Eye (tissue), 1 donor: ENCODE results near the gene NEURL1.
"Not testable (repeated sequence)": the region's sequence is repeated elsewhere in the genome, so short reads cannot be mapped to it uniquely, and the experiment has no call there.

Source experiments
- DNase-seq: peaks from one replicate; pipeline ENCODE4 v3.0.0-alpha.2; 2015

NEURL1 gene

DNA sequence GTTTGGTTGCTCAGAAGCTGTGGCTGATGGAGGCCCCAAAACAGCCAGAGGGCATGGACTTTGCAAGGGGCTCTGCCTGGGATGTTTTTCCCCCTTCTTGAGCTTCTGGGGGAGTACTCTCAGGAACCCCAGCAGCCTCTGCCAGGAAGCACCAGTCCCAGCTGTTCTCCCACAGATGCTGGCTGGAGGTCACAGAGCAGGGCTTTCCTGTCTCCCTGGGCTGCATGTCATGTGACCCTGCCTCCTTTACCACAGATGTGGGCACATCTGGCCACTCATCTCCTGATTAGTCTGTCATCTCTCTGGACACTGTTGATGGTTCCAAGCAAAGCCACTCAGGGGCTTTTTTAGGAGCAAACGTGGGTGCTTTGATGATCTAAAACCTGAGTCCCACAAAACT lies 136.7 kb downstream of the NEURL1 start:
- DNase-seq, result no peak

DNA sequence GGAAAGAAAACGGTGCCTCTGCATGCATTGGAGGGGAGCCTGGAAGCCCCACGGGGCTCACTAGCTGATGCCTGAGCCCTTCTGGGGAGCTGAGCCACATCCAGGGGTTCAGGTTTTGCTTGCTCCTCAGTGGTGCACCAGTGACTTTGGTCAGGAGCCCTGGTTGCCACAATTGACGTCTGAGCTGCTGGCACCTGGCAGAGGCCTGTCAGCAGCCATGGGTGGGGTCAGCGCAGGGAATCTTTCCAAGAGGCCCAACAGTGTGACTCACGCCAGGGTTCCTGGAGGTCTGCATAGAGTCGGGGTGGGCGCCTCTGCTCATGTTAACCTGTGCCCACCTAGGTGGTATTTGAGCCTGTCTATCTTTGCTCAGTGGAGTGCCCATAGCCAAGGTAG lies 138.7 kb downstream of the NEURL1 start:
- no peak for DNase-seq

DNA sequence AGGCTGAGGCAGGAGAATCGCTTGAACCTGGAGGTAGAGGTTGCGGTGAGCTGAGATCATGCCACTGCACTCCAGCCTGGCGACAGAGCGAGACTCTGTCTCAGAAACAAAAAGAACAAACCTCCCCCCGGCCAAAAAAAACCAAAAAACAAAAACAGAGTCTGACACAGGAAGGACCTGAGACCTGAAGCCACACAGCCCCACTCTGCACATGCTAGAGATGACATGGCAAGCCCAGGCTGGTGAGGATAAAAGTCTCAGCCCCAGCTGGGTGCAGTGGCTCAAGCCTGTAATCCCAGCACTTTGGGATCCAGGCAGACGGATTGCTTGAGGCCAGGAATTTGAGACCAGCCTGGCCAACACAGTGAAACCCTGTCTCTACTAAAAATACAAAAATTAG lies 139.4 kb downstream of the NEURL1 start:
- DNase-seq, result not testable (repeated sequence)

DNA sequence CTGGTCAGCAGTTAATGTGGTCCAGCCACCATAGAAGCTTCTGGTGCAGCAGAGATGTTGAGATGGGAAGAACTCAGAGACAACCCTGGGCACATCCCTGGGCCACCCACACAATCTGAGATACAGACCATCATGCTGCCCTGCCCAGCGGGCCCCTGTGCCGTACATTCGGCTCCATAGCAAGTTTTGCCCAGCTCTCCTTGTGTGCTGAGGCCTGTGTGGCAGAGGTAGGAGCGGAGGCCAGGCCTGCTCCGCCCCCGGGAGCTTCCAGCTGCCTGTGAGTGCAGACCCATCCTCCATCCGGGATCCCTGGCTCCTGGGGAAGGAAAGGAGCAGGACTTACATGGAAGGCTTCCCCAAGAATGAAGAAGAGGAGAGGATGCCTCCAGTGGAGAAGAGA lies 140.3 kb downstream of the NEURL1 start:
- no peak for DNase-seq

DNA sequence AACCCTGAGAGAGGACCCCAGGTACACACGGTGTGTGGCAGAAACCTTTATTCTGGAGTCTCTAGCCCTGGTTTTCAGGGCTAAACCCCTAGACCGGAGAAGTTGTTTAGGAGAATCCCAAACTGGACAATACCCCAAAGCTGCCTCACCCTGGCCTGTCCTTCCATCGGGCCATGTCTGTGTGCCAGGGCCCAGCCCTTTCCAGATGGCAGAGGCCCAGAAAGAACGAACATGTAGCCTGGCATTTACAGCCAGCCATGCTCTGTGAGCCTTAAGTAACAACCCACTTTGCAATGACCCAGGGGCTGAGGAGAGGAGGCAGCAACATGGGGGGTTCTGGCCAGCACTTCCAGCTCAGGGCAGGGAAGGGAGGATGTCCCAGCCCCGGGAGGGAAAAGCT lies 142.1 kb downstream of the NEURL1 start:
- no peak for DNase-seq

DNA sequence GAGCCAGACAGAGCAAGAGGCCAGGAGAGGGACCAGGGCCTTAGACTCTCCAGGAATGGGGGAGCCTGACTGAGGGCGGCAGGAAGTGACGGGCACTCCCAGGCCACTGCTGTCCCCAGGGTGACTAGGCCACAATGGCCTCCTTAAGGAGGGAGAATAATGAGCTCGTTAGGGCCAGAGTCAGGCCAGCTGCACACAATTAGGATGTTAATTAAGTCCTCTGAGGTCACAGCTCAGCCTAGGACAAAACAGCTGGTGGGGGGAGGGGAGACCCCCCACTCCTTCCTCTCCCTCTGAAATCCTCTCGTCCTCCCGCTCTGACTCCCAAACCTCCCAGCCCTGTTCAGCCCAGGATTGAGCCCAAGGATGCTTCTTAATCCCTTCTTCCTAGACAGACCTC lies 143.0 kb downstream of the NEURL1 start:
- DNase-seq, result peak; percentile 92

DNA sequence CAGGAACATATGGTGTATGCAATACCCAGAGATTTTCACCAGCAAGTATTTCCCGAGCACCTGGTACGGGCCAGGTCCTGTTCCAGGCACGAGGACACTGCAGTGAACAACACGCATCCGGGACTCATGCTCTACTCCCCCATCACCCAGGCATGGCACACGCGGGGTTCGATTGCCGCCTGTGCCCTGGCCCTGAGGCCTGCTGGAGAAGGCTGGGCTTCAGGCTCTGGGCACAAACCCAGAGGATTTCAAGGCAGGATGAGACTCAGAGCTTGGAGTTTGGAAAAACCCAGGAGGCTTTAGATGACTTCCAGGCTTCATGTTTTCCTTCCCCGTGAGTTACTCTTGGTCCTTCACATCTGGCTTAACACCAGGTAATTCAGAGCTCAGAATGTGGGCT lies 143.5 kb downstream of the NEURL1 start:
- peak; percentile 31 for DNase-seq

DNA sequence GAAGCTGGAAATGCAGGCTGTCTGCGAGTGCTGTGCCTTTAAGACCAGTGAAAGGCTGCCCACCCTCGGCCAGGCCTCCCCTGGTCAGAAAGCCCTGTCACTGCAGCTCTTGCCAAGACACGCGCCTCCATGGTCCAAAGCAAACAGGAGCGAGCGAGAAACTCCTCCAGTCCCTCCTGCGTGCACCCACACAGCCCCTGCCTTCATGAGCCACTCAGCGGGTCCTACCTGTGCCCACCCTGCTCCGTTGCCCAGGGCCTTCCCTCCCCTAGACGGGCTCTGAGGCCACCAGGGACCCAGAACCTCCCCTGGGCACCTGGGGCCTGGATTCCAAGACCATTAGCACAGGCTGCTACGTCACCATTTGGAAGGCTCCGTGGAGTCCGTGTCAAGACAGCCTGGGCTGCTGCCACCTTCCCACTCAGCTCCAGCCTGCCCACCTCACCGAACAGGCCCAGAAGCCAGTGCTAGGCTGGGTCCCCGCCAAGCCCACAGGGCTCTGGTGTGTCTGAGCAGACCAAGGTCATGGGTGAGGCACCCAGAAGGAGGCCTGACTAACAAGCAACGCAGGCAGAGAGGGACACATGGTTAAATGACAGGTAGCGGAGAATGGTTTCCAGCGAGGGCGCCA lies 144.5 kb downstream of the NEURL1 start:
- peak; percentile 65 for DNase-seq

DNA sequence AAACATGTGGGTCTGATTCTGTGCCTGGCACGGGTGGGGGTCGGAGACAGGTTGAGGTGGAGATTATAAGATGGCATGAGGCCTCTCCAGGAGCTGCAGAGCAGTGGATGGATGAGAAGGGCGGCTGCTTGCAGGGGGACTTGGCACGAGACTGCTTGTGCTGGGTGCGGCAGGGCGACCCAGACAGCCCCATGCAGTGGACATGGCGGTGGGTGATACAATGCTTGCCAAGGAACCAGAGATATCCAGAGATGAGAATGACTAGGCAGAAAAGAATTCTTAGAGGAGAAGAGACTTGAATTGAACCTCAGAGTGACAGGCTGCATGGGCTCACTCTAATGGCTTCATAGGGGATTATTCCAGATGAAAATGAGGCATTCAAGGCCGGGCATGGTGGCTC lies 145.4 kb downstream of the NEURL1 start:
- DNase-seq, result no peak

DNA sequence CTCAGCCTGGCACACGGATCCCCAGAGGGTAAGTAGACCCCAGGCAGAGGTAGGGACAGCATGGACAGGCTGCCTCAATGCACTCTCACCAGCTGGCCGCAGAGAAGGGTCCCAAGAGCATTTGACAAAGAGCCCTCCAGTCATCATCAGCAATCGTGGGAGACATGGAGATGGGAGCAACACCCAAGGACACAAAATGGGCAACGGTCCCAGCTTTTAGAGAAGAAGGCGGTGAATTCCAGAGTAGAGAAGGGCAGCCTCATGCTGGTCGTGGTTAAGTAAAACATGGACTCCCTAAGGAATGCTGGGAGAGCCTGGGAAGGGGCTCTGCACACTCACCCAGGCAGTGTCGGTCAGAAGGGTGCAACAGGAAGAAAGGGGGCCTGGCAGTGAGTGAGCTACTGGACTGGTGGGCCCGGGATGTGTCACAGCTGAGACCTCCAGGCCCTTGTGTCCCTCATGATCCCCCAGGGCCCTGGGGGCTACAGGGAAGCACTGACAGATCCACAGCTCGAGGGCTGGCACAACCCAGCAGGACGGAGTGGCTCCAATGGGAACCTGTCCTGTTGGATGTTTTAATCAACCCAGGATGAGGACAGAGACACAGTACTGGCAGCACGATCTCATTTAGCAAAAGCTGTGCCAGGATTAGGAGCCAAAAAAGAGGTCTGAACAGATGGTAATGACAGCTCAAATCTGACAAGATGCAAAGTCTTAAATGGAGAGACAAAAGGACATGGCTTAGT lies 147.1 kb downstream of the NEURL1 start:
- DNase-seq, result no peak

DNA sequence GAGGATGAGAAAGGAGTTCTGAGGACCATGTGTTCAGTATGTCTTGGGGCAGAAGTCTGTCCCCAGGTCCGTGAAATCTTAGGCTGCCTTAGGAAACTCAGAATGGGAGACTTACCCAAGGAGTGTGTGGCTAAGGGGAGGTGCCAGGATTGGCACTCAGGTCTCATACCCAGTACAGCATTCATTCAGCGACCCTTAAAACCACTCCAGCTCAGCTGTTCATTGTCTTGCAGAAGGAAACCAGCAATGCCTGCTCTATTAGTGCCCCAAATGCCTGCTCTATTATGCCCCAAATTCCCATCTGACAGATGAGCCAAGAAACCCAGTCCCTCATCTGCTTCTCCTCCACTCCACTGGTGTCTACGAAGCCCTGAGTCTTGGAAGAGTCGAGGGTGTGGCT lies 147.8 kb downstream of the NEURL1 start:
- DNase-seq, result no peak
